HG03280 (cell line): Measurements from ENCODE around the gene SIMC1.
"Not testable (repeated sequence)": the region's sequence is repeated elsewhere in the genome, so short reads cannot be mapped to it uniquely, and the experiment has no call there.

Source experiments
- ATAC-seq: cut with Tn5 transposase; IDR thresholded peaks from one replicate; pipeline ENCODE4 v1.9.1; 2021; ENCODE audit warnings: mild to moderate bottlenecking, moderate library complexity; ENCODE audit not compliant: unreplicated experiment

Gene SIMC1

GRCh38 chr5:176237971-176238644 lies at the start of gene SIMC1:
TSS of gene SIMC1 (plus strand) at chr5:176238424. CDS start at chr5:176238509, 85 bp downstream.
- ATAC-seq, result peak; percentile 60

GRCh38 chr5:176188506-176189193 lies 49.6 kb upstream of the SIMC1 start:
- no peak for ATAC-seq

GRCh38 chr5:176189857-176190256 lies 48.4 kb upstream of the SIMC1 start:
- no peak for ATAC-seq

DNA sequence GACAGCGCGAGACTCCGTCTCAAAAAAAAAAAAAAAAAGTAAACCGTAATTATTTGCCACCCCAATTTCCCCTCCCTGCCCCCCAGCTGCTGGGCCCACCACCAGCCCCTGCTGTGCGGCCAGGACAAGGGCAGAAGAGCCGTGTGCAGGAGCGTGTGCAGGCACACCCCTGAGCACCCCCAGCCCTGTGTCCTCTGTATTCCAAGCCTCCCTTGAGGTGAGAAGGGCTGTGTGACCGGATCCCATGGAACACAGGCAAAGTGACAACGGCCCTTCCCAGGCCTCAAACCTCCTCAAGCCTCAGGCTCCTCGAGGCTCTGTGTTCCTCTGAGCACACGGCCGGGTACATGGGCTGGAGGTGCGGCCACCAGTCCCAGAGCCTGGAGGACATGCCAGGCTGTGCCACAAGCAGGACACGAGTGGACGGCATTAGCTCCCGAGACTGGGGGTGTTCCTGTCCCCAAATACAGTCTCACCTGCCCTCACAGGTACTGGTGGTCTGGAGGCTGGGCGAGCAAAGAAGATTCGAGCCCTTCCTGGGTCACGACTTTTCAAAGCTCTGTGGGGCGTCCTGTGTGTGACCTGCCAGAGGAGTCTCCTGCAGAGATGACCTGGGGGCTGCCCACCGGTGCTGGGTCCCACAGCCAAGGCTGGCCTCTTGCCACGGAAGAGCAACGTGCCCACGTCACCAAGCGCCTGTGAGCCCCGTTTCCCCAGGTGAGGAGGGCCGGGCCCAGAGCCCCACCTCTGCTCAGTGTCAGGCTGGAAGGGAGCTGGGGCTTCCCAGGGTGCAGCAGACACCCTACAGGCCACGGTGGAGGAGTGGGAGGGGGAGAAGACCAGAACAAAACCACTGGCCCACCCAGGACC lies 47.1 kb upstream of the SIMC1 start:
- ATAC-seq, result no peak

- ATAC-seq, result no peak
Observed at GRCh38 chr5:176192094-176192721, 46.0 kb upstream of the SIMC1 start.

DNA sequence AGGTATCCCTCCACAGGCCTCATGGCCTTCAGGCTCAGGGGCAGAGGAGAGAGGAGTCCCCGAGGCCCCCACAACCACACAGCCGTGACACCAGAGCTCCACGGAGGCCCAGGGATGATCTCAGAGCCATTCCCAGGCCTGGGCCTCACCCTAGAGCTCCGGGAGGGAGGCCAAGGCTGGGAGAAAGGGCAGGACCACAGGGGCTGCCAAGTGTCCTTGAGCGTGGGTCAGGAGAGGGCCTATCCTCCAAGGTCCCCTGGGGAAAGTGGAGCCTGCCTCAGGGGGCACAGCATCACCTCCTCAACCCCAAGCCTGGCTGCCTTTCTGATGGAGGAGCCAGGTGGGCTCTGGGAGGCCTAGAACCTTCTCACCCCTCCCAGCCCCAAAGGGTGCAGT lies 45.5 kb upstream of the SIMC1 start:
- not testable (repeated sequence) for ATAC-seq

DNA sequence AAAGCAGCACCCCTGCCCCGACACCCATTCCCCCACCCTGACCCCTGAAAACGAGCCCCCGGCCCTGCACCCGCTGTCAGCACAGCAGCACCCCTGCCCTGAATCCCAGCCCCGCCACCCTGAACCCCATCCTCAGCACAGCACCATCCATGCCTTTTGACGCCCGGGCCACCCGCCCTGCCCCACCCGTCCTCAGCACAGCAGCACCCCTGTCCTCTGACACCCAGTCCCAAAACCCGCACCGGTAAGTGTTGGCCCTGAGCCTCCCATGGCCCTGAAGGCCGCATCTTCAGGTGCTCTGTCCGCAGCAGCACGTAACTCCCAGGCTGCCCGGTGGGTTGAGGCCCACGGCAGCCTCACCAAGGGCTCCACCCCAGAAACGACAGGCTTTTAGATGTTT lies 44.6 kb upstream of the SIMC1 start:
- not testable (repeated sequence) for ATAC-seq

DNA sequence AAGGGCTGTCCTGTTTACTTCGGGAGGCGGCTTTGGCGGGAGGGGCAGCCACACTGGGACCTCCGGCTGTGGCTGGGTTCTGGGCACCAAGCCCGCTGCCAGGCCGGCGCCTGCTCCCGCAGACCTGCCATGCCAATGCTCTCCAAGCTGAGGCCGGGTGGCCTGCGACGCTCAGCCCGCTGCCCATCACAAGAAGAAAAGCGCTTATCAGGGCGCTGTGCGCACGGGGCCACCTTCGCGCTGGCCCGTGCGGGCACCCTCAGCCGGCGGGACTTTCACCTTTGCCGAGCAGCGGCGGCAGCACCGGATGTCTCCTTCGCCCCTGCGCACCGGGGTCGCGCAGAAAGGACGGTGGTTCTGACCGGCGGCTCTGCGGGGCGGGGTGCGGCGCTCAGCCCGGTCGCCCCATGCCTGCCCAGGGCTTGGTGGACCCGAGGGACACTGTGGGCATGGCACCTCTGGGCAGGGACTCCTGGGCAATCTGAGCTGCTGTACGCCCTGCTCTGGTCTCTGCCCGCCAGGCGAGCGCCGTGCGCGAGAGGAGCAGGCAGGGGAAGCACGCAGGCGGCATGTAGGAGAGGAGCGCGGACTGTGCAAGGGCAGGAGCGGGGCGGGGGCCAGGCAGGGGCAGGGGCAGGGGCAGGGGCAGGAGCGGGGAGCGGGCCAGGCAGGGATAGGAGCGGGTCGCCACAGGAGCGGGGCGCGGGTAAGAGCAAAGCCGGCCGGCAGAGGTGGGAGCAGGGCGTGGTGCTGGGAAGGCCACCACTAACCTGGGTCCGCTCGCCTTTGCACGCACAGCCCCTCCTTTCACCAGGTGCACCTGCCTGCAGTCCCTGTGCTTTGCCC lies 43.8 kb upstream of the SIMC1 start:
- ATAC-seq, result not testable (repeated sequence)

DNA sequence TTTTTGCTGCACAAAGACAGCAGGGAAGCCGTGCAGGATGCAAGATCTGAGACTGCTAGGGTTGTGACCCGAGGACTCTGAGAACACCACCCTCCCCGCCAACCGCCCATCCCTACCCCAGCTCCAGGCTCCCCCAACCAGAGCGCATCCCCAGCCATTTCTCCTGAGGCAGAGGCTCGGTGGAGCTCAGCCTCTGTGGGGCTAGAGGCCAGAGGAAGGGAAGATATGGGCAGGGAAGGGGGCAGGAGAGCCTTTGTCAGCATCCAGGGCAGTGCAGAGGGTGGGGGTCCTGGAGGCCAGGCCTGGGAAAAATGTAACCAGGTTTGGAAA lies 43.2 kb upstream of the SIMC1 start:
- not testable (repeated sequence) for ATAC-seq

- ATAC-seq, result not testable (repeated sequence)
Observed at GRCh38 chr5:176195487-176196207, 42.6 kb upstream of the SIMC1 start.

DNA sequence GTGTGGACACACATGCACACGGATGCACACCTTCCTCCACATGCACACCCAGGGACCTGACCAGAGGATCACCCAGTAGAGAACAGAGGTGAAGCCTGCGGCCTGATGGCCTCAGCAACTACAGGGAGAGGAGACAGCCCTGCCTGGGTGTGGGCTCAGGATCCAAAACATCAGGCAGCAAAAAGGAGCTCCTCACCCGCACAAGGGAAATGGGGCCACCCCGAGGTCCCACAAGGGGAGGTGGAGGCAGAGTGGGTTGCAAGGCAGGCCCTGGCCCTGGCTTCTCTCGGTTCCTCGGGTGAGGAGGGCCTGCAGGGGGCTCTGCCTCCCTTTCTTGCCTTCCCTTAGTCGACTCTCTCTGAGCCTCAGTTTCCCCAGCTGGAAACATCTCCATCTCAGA lies 41.4 kb upstream of the SIMC1 start:
- ATAC-seq, result not testable (repeated sequence)

DNA sequence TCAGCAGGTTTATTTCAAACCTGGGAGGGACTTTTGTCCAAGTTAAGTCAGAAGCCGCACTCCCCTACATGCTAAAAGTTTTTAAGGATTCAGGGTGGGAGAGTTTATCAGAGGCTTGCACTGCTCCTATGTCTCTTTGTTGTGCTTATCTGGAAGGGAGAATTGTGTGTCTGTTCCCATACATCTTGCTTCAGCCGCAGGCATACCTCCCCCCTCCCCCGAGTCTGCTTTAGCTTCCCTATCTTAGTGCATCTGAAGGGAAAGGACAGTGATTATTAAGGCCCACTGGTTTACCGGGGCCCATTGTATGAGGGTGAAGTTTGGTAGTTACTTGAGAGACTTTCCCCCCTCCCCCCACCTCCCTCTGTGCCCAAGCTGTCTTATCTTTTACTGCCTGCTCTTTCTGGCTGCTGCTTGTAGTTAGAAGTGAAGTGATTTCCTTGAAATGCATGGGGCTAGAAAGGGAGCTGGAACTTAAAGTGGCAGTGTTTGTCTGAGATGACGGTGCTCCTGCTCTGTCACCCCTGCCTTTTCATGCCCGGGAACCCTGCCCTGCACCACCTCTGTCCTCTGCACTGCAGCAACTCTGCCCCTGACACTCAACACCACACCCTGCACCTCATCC lies 40.9 kb upstream of the SIMC1 start:
- ATAC-seq, result not testable (repeated sequence)

- not testable (repeated sequence) for ATAC-seq
Observed at GRCh38 chr5:176198299-176198698, 39.9 kb upstream of the SIMC1 start.

- ATAC-seq, result not testable (repeated sequence)
Observed at GRCh38 chr5:176198991-176199733, 39.1 kb upstream of the SIMC1 start.

DNA sequence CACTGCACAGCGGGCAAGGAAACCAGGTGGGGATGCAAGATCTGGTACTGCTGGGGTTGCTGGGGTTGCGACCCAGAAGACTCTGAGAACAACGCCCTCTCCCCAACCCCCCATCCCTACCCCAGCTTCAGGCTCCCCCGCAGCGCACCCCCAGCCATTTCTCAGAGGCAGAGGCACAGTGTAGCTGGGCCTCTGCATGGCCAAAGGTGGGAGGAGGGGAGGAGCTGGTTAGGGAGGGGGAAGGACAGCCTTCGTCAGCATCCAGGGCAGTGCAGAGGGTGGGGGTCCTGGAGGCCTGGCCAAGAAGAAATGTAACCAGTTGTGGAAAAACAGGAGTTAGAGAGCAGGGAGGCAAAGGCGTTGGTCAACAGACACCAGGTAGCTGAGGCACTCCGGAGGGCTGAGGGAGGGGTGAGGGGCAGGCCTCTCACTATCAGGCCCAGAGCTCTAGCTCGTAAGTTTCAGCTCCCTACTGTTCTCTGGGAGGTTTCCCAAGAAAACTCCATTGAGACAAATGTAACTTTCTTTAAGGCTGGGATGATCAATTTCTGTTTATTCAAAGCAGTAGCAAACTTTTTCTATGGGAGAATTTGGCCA lies 38.3 kb upstream of the SIMC1 start:
- ATAC-seq, result not testable (repeated sequence)

GRCh38 chr5:176201811-176202210 lies 36.4 kb upstream of the SIMC1 start:
- no peak for ATAC-seq

GRCh38 chr5:176203086-176203485 lies 35.1 kb upstream of the SIMC1 start:
- no peak for ATAC-seq

- ATAC-seq, result not testable (repeated sequence)
Observed at GRCh38 chr5:176203535-176203934, 34.7 kb upstream of the SIMC1 start.
